GM04504 (cell line): Measurements from ENCODE around the gene SLC29A3.

Experiments used
- DNase-seq: peaks from one replicate; pipeline ENCODE4 v3.0.0-alpha.2; 2012; ENCODE audit warnings: low read depth

The SLC29A3 gene

DNA sequence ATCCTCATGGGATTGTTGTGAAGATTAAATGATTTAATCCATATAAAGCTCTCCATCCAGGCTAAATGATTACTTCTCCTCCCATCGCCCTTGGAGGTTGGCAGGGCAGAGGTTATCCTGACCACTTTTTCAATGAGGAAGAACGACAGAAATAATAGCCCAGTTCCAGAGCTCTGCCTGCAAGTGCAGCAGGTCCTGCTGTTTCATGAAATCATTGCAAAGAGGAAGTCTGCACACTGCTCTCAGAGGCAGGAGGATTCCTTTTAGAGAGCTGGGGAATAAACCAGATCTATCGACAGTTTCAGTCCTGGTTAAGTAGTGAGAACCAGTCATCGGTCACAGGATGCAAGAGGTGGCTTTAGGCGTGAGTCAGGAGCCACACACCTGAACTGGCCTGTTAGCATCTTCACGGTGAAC, 52.7 kb downstream of the SLC29A3 start:
- no peak for DNase-seq

DNA sequence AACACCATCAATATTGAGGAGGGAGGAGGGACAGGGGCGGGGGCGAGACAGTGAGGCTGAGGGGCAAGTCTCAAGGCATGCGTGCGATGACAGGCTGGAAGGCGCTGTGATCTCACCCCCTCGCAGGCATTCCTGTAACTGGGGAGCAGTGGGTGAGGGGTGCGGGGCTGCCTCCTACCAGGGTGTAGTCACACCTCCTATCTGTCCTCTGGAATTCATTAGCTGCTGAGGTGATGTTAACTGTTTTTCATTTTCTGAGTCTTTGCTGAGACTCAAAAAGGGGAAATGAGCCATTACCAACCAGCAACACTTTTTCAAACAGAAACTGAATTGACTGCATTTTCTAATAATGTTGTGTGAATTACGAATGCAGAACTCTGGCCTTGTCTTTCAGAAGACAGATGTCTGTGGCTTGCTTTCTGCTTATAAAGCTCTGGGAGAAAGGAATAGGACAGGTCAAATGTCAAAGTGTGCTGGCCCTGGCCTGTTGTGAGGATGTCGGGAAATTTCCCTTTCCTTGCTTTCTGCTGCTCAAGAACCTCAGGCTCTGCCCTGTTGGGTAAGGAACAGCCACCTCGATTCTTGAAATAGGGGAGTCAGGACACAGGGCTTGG, 53.9 kb downstream of the SLC29A3 start:
- no peak for DNase-seq

DNA sequence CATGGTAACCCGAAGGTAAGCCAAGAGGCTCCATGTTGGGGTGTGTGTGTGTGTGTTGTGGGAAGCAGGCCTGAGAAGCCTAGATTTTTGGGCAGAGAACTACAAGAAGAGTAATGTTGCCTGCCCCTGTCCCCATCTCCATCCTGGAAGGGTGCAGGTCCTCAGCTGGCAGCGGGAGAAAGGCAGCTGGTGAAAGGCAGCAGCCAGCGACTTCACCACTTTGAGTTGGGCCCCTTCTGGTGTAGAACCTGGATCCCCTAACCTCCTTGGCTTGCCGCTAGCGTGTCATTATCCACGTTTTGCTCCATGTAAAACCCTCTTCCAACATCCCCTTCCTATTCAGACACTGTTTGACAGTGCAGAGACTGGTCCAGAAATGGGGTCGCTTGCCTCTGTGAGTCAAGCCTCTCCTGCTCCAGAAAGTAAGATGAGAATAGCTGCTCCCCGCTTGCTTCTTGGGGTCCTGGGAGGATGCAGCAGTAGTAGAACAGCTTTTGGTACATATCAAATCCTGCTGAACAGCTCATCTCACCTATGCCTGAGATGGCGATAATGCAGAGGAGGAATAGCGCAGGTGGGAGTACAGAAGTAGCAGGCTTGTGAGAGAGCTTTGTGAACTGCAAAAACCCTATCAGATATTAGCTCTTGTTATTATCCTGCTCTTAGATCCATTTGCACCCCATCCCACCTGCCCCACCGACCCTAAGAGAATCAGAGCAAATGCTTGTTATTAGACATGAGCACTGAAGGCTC, 55.6 kb downstream of the SLC29A3 start:
- DNase-seq: no peak

DNA sequence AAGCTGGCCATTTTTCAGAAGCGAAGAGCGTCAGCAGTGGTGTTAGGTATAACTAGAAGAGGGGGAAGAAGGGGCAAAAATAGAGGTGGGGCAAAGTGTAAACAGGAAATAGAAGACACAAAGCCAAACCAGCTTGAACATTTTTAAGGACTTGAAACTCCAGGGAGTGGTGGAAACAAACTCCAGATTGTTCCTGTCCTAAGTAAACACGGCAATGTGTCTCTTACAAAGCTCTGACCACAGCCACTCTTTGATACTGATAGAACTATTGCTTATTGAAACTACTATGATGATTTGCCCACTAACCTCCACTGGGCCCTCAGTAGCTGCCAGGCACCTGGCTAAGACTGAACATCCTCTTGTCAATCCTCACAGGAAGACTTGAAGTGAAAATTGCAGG, 56.9 kb downstream of the SLC29A3 start:
- no peak for DNase-seq

DNA sequence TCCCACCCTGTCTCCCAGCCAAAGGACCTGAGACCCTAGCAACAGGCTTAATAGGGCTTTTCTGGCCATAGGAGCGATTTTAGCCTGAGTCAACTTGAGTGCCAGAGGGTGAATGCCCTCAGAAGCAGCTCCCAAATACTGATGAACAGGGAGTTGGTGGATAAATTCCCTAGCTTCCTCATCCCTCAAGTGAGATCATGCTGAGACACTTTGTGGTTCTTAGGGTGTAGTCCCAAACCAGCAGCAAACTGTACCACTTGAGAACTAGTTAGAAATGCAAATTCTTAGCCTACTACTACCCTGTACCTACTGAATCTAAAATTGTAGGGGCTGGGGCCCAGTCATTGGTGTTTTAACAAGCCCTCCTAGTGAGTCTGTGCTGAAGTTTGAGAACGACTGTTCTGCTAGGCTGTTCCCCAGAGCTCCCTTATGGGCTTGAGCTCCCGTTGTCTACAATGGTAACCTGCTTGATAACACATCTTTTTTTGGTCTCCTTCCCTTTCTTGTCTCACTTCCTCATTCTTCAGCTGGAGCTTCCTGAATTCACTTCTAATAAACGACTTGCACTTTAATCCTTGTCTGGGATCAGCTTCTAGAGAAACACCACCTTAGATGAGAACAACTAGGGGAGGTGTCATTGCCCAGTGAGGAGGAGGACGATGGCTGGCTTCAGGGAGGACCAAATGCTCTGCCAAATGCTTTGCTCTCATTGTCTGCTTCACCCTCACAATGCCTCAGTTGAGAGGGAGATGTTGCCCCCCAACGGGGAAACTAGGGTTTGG, 59.5 kb downstream of the SLC29A3 start:
- no peak for DNase-seq

DNA sequence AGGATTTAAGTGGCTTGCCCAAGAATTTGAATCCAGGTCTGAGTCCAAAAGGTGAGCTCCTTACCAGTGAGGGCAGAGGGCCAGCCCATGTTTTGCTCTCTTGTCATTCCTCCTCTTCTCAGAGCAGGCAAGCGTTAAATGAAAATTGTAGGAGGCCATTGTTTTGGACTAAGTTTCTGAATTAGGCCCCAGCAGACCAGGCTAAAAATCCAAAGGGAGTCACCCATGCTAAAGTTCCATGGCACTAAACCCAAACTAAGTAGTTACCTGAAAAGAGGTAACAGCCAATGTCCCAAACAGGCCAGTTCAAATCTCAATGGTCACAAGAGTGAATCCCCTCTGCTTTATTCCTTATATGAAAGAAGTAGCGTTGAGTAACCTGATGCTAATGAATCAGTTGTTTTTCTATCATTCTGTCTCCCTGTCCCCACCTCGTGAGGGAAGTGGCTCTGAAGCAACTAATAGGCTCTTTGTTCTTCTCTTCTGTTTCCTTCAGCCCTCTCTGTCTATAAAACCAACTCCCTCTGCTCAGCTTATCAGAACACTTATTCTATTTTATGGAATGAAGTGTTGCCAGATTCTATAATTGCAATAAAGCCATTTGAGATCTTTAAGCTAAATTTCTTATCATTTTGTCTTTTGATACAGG, 60.2 kb downstream of the SLC29A3 start:
- DNase-seq: no peak

DNA sequence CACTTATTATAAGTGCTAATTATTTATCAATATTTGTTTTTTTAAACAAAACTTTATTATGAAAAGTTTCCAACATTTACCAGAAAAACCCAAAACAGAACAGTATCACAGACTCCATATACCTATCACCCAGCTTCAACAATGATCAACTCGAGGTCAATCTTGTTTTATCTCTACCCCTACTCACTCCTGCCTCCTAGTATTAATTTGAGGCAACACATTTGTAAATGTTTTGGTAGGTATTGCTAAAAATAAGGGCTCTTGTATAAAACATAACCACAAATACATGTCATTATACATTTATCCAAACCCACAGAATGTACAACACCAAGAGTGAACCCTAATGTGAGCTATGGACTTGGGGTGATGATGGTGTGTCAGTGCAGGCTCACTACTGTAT, 61.8 kb downstream of the SLC29A3 start:
- no peak for DNase-seq

DNA sequence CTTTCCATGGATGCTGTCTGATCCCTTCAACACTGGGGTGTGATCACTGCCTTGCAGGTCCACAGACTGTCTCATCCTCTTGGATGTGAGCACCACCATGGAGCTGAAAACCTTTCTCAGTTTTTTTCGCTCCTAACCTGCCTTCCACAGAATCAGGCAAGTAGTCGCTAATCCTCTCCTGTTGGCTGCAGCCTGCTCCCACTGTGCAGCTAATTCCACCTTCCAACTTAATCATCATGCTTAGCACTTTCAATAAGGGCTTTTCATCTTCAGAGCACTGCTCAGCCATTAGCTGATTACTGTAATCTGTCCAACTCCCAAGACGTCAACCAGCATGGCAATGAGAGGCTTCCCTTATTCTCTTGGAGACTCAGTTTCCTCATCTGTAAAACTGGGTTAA, 62.6 kb downstream of the SLC29A3 start:
- no peak for DNase-seq

DNA sequence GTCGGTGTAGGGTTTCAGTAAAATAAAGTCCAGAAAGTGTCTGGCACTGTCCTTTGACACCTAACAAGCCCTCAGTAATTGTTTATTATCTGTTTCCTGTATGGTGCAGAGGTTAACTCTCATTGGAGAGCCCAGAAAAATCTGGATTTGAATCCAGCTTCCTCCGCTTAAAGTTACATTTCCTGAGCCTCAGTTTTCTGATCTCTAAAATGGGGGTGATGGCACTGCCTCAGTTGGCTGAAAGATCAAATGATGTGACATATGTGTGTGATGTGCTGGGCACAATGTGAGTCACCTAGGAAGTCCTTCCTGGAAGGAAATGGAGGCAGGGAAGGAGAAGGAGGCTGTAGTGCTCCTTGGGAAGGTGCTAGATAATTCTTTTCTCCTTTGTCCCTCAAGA, 63.0 kb downstream of the SLC29A3 start:
- DNase-seq: no peak

DNA sequence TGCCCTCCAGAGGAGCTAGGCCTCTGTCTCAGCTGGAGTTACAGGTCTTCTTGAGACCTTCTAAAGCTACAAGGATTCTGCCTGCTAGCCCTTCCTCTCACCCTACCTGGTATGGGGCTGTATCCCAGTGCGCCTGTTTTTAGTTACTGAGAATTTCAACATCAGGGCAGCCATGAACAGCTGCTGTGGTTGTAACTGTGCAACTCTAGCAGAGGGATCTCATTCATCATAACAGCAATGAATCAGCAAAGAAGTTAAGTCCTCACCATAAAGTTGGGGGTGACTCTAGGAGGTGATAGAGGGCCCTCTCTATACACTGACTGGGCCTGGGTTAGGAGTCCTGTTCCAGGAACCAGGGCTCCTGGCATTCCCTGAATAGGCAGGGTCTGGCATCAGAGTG, 63.7 kb downstream of the SLC29A3 start:
- DNase-seq: no peak

DNA sequence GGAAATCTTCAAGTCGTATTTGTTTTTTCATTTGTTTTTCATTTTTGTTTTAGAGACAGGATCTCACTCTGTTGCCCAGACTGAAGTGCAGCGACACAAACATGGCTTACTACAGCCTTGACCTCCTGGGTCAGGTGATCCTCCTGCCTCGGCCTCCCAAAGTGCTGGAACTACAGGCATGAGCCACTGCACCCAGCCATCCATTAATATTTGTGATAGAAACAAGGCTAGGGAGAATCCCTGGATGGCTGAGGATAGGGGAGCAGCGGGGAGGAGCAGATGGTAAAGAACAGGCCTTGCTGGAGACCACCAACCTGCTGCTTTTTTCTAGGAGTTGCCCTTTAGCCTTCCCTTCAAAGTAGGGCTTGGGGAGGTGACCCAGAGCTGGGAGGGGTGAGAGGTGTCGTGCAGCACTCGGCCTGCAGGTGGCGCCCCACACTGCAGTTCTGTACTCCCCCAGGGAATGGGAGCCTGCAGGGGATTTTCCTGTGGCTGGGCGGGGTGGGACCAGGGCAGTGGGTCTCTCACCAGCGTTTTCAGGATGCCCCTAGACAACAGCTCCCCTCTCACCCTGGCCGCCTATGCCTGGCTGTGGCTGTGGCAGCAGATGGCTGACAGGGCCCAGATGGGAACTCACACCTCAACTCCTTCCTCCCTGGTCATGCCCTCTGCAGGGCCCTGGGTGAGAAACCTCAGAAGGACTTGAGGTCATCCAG, 65.1 kb downstream of the SLC29A3 start:
- DNase-seq: no peak

DNA sequence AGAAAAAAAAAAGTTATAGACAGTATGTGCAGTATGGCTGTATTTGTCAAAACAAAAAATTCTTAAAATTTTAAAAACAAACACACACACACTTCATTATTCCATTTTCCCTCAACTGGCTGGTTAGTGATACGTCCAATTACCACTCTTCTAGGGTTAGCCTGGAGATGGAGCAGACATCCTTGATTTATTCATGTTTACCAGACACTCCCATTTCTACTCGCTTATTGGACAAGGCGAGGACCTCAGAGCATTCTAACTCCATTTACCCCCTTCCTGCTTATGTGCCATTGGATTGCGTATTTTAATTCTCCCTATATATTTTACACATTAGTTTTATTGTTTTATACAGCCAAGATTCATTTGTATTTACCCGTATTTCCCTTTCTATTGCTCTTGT, 69.1 kb downstream of the SLC29A3 start:
- no peak for DNase-seq

DNA sequence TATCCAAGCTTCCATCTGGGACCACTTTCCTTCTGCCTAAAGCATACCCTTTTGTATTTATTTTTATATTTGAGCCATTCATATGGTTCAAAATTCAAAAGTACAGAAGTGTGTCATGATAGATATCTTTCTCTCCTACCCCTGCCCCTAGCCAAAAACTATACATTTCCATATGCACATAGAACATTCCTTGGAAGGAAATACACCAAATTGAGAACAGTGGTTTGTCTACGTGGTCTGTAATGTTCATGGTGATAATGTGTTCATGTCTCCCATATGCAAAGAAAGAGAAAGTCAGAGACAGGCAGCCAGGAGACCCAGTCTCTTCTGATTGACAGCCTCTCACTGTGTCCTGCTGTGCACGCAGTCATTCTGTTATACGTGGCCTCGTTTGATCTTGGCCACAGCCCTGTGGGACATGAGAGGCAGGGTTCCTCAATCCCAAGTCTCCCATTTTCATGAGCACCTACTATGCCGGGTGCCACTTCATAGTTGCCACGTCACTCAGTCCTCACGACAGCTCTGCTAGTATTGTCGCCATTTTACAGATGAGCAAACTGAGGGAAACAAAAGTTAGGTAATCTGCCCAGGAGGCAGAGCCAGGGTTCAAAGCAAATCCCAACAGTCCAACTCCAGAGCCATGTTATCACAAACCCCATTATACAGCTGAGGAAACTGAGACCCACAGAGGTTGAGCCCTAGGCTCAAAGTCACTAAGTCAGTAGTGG, 69.7 kb downstream of the SLC29A3 start:
- no peak for DNase-seq

DNA sequence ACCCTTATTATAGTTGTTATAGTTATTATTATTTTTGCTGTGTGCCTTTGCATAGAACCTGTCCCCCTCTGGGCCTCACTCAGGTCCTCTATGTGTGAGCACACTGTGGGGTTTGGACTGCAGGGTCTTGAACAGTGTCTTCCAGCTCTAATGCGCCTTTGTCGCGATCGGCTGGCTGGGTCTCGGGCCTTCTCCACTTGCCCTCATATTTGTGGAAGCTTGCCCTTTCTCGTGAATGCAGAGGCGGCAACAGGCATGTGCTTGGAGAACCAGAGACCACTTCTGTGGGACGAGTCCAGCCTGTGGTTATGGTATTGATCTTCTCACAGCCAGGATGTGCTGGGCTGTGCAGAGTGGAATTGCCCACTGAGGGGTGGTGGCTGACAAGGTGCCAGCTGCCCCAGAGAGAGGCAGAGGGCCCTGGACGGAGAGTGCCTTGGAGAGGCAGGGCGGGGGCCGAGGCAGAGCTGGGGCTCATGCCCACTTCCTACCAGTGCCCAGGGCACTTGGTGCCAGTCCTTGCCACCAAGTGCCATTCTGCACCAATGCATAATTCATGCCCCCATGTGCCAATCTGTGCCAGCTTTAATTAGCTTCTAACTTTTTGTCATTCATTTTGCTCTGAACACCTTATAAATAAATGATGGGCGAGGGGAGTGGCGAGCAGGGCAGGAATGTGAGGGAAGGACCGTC, 70.9 kb downstream of the SLC29A3 start:
- no peak for DNase-seq

DNA sequence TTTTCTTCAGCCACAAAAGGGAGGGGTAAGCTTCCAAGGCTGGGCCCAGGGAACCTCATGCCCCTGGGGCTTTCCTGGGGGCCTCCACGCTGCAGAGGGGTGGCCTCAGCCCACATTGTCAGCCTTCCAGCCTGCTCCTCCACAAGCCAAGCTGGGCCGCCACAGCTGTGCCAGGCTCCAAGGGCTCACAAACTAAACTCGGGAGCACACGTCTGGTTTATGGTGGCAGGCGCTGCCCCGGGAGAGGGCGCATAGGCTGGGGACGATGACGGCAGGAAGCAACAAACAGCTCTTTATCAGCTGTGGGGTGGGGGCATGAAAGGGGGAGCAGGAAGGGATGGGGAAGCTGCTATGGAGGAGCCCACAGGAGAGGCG, 71.4 kb downstream of the SLC29A3 start:
- no peak for DNase-seq

DNA sequence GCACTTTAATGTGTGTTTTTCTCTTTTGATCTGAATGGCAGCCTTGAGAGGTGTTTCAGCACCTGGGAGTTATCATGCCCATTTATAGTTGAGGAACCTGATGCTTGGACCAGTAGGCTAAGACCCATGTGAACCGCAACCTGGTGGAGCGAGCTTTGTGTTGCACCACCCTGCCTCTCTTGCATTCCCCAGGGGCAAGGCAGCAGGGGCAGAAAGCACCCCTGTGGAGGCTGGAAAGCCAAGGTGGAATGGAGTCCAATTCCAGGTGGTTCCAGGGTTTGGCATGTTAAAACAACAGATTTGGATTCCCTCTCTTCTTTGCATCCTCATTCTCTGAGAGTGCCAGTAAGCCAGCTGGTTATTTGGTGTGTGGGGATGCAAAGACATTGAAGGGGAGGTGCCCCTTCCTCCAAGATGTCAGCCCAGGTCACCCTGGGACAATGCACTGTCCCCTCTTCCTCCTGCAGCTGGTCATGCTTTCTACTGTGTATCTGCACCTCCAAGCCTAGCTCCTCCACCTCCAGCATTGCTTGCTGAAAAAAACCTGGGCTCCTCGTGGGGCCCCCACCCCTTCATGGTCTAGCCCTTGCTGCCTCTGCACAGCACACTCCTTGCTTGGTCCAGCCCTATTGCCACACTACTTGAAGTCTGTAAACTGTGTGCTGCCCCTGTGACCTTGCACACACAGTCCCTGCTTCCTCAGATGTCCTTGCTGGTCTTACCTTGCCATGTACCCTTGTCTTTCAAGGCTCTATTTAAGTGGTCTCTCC, 72.0 kb downstream of the SLC29A3 start:
- DNase-seq: no peak

DNA sequence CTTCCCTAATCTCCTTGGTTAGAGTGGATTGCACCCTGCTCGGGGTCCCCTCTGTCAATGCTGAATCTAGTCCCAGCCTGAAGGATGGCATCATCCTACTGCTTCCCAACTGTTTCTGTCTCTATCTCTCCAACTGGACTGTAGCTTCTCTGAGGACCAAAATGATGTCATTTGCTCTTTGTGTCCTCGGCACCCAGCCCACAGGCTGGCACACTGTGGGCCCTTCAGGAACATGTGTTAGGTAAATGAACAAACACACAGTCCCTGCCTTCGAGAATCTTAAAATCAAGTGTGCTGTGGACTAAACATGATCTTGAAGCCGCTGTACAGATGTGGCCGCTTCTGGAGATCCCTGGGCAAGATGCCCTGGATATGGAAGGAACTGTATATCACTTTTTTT, 72.6 kb downstream of the SLC29A3 start:
- no peak for DNase-seq

DNA sequence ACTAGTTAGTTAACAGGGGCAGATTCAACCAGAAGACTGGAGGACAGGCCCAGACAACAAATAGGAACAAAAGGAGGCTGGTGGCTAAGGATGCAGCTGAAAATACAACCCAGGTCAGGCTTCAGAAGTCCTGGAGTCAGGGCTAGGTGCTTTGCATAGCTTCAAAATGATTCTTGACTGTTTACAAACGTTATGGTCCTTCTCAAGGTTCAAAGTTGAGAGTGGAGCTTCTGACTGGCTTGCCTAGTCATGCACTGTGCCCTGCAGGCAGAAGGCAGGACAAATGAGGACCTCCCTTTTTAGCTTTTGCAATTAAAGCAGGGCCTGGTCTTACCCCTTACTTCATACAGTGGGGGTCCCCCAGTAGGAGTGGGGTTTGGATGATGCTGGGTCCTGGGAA, 73.2 kb downstream of the SLC29A3 start:
- no peak for DNase-seq

DNA sequence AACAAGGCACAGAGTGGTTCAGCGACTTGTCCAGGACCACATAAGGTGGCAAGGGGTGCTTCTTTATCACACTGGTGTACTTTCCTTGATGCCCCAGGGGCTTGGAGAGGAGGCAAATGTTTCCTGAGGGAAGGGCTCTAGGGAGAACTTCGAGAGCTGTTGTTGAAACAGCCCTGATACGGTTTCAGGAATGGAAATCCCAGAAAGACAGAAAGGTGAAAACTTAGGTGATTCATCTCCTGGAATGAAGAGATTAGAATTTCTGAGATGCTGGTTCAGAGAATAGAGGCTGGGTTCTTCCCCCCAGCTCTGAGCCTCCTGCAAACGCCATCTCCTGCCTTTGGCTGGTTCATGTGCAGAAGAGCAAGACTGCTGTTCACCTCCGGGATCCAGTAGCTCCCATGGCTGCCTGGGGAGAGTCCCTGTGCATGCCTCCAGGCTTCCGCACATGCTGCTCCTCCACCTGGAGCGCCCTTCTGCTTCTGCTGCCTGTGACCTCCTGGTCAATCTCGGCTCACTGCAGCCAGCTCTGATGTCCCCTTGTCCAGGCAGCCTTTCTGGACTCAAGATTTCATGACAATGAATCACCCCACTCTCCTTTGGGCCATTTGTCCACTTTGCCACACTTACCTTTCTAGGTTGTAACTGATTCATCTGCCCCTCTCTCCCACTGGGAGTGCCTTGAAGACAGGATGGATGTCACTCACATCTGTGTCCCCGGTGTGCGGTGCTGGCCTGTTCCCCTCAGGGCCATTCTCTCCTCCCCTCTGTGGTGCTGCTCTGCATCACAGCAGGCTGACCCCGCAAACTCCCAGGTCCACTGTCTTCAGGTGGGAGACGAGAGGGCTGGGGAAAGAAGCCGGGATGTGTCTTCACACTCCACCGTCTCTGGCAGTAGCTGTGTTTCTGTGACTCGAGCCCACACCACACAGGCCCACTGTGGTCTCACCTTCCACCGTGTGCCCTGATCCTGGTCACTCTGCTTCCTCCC, 74.0 kb downstream of the SLC29A3 start:
- DNase-seq: no peak
